Measurements from ENCODE around the gene PTPRC.
A peak's percentile ranks its signal among the peaks of the same experiment; 100 is the strongest.

Gene PTPRC

GRCh38 chr1:198726455-198726854 lies 87.6 kb downstream of the PTPRC start:
- Mint-ChIP-seq H3K36me3 (peaks cover 65% of the 10 kb centered on the region), H3K4me1 (peaks cover 27% of the 10 kb centered on the region), H3K27me3 (no peaks in the 10 kb centered on the region), H3K9me3 (no peaks in the 10 kb centered on the region), H3K27ac (no peak overlapping the region), H3K4me3 (no peak overlapping the region)
- CTCF ChIA-PET = interaction anchor here (0.7 kb wide), 1 partner anchor 8 kb away, joined by 3 read pairs; no protein-coding TSS in a partner anchor
- no peak for DNase-seq

GRCh38 chr1:198729195-198729863 lies 90.5 kb downstream of the PTPRC start:
- H3K36me3 Mint-ChIP-seq = peaks cover 72% of the 10 kb centered on the region
- no peaks in the 10 kb centered on the region for H3K9me3 Mint-ChIP-seq
- peak overlapping the region; percentile 50 for H3K27ac Mint-ChIP-seq
- CTCF ChIA-PET = no interaction called here
- no peak overlapping the region for H3K4me3 Mint-ChIP-seq
- H3K4me1 Mint-ChIP-seq = peaks cover 41% of the 10 kb centered on the region
- no peaks in the 10 kb centered on the region for H3K27me3 Mint-ChIP-seq
- no peak for DNase-seq

- H3K4me3 Mint-ChIP-seq = no peak overlapping the region
- H3K4me1 Mint-ChIP-seq = peaks cover 41% of the 10 kb centered on the region
- H3K27ac Mint-ChIP-seq = no peak overlapping the region
- no peaks in the 10 kb centered on the region for H3K27me3 Mint-ChIP-seq
- peaks cover 65% of the 10 kb centered on the region for H3K36me3 Mint-ChIP-seq
- H3K9me3 Mint-ChIP-seq = no peaks in the 10 kb centered on the region
- DNase-seq = no peak
- CTCF ChIA-PET = no interaction called here
Measured at GRCh38 chr1:198730952-198731351, 92.1 kb downstream of the PTPRC start.

GRCh38 chr1:198734323-198735008 lies 95.6 kb downstream of the PTPRC start:
- Mint-ChIP-seq H3K9me3 (peaks cover 14% of the 10 kb centered on the region), H3K4me3 (no peak overlapping the region), H3K27me3 (no peaks in the 10 kb centered on the region), H3K4me1 (peaks cover 68% of the 10 kb centered on the region), H3K27ac (peak overlapping the region; percentile 72), H3K36me3 (peaks cover 74% of the 10 kb centered on the region)
- DNase-seq = no peak
- CTCF ChIA-PET = interaction anchor here (1.4 kb wide), 1 partner anchor 16 kb away, joined by 3 read pairs; no protein-coding TSS in a partner anchor

- CTCF ChIA-PET = no interaction called here
- H3K4me1 Mint-ChIP-seq = peaks cover 39% of the 10 kb centered on the region
- H3K27ac Mint-ChIP-seq = no peak overlapping the region
- peaks cover 10% of the 10 kb centered on the region for H3K9me3 Mint-ChIP-seq
- no peak for DNase-seq
- H3K4me3 Mint-ChIP-seq = no peak overlapping the region
- H3K27me3 Mint-ChIP-seq = no peaks in the 10 kb centered on the region
- peaks cover 58% of the 10 kb centered on the region for H3K36me3 Mint-ChIP-seq
Measured at GRCh38 chr1:198741744-198742143, 102.9 kb downstream of the PTPRC start.

GRCh38 chr1:198747127-198747526 lies 108.3 kb downstream of the PTPRC start:
- CTCF ChIA-PET = no interaction called here
- DNase-seq = no peak
- H3K36me3 Mint-ChIP-seq = peaks cover 37% of the 10 kb centered on the region
- H3K27ac Mint-ChIP-seq = no peak overlapping the region
- H3K4me1 Mint-ChIP-seq = peaks cover 17% of the 10 kb centered on the region
- no peaks in the 10 kb centered on the region for H3K9me3 Mint-ChIP-seq
- H3K4me3 Mint-ChIP-seq = no peak overlapping the region
- H3K27me3 Mint-ChIP-seq = no peaks in the 10 kb centered on the region

GRCh38 chr1:198749279-198749678 lies 110.4 kb downstream of the PTPRC start:
- no peak for DNase-seq

GRCh38 chr1:198750081-198750480 lies 111.2 kb downstream of the PTPRC start:
- CTCF ChIA-PET = no interaction called here
- peaks cover 11% of the 10 kb centered on the region for H3K4me1 Mint-ChIP-seq
- H3K27me3 Mint-ChIP-seq = no peaks in the 10 kb centered on the region
- H3K4me3 Mint-ChIP-seq = no peak overlapping the region
- no peaks in the 10 kb centered on the region for H3K9me3 Mint-ChIP-seq
- H3K36me3 Mint-ChIP-seq = peaks cover 44% of the 10 kb centered on the region
- DNase-seq = no peak
- H3K27ac Mint-ChIP-seq = no peak overlapping the region

More at GRCh38 chr1:198749279-198749678, 110.4 kb downstream of the PTPRC start:
- no peaks in the 10 kb centered on the region for H3K9me3 Mint-ChIP-seq
- peaks cover 11% of the 10 kb centered on the region for H3K4me1 Mint-ChIP-seq
- H3K4me3 Mint-ChIP-seq = no peak overlapping the region
- H3K27ac Mint-ChIP-seq = no peak overlapping the region
- peaks cover 37% of the 10 kb centered on the region for H3K36me3 Mint-ChIP-seq
- CTCF ChIA-PET = no interaction called here
- no peaks in the 10 kb centered on the region for H3K27me3 Mint-ChIP-seq

GRCh38 chr1:198751741-198752140 lies 112.9 kb downstream of the PTPRC start:
- CTCF ChIA-PET = no interaction called here
- Mint-ChIP-seq H3K27ac (peak overlapping the region; percentile 55), H3K36me3 (peaks cover 56% of the 10 kb centered on the region), H3K4me1 (peaks cover 11% of the 10 kb centered on the region), H3K9me3 (no peaks in the 10 kb centered on the region), H3K4me3 (no peak overlapping the region), H3K27me3 (no peaks in the 10 kb centered on the region)
- DNase-seq = no peak

- DNase-seq = no peak
- Mint-ChIP-seq H3K4me1 (peaks cover 8% of the 10 kb centered on the region), H3K9me3 (no peaks in the 10 kb centered on the region), H3K27ac (peak overlapping the region; percentile 52), H3K36me3 (peaks cover 53% of the 10 kb centered on the region), H3K27me3 (no peaks in the 10 kb centered on the region), H3K4me3 (no peak overlapping the region)
- CTCF ChIA-PET = interaction anchor here (1.8 kb wide), 1 partner anchor 358 kb away, joined by 5 read pairs; no protein-coding TSS in a partner anchor
Measured at GRCh38 chr1:198754670-198755069, 115.8 kb downstream of the PTPRC start.

GRCh38 chr1:198755715-198756114 lies 116.9 kb downstream of the PTPRC start:
- Mint-ChIP-seq H3K4me3 (no peak overlapping the region), H3K27ac (peak overlapping the region; percentile 58), H3K36me3 (peaks cover 58% of the 10 kb centered on the region), H3K4me1 (peaks cover 6% of the 10 kb centered on the region), H3K27me3 (no peaks in the 10 kb centered on the region), H3K9me3 (no peaks in the 10 kb centered on the region)
- CTCF ChIA-PET = interaction anchor here (1.8 kb wide), 1 partner anchor 357 kb away, joined by 5 read pairs; no protein-coding TSS in a partner anchor
- no peak for DNase-seq

GRCh38 chr1:198756470-198756869 lies 117.6 kb downstream of the PTPRC start:
- Mint-ChIP-seq H3K9me3 (no peaks in the 10 kb centered on the region), H3K4me1 (peaks cover 6% of the 10 kb centered on the region), H3K27me3 (no peaks in the 10 kb centered on the region), H3K27ac (no peak overlapping the region), H3K4me3 (no peak overlapping the region), H3K36me3 (peaks cover 53% of the 10 kb centered on the region)
- CTCF ChIA-PET = interaction anchor here (1.0 to 1.8 kb wide), 2 partner anchors 357 to 487 kb away, joined by 4 to 5 read pairs; no protein-coding TSS in a partner anchor
- DNase-seq = no peak

- CTCF ChIA-PET = interaction anchor here (1.5 kb wide), 1 partner anchor 17 kb away, joined by 3 read pairs; no protein-coding TSS in a partner anchor
- DNase-seq = no peak
- Mint-ChIP-seq H3K9me3 (no peaks in the 10 kb centered on the region), H3K27me3 (no peaks in the 10 kb centered on the region), H3K4me3 (no peak overlapping the region), H3K27ac (peak overlapping the region; percentile 28), H3K4me1 (peaks cover 14% of the 10 kb centered on the region), H3K36me3 (peaks cover 17% of the 10 kb centered on the region)
Measured at GRCh38 chr1:198761859-198762616, 123.2 kb downstream of the PTPRC start.

- Mint-ChIP-seq H3K27ac (no peak overlapping the region), H3K36me3 (peaks cover 15% of the 10 kb centered on the region), H3K27me3 (no peaks in the 10 kb centered on the region), H3K9me3 (no peaks in the 10 kb centered on the region), H3K4me1 (peaks cover 14% of the 10 kb centered on the region), H3K4me3 (no peak overlapping the region)
- CTCF ChIA-PET = interaction anchor here (1.5 to 1.7 kb wide), 2 partner anchors 15 to 350 kb away, joined by 3 to 5 read pairs; no protein-coding TSS in a partner anchor
- DNase-seq = no peak
Measured at GRCh38 chr1:198763298-198763714, 124.5 kb downstream of the PTPRC start.
